Activated gamma-delta T cell (primary cell): Measurements from ENCODE around the gene TMEM156.

ENCODE experiments used
- DNase-seq: peaks from one replicate; lab custom pipeline; 2025; lab: John Stamatoyannopoulos, UW

Gene TMEM156

GRCh38 chr4:38925492-38926413 lies 106.5 kb downstream of the TMEM156 start:
- DNase-seq = no peak

GRCh38 chr4:38924353-38924752 lies 107.9 kb downstream of the TMEM156 start:
- no peak for DNase-seq

GRCh38 chr4:38923746-38924145 lies 108.5 kb downstream of the TMEM156 start:
- DNase-seq = no peak

- DNase-seq = no peak
These were observed 111.1 kb downstream of the TMEM156 start for GRCh38 chr4:38921151-38921550.

GRCh38 chr4:38920677-38921076 lies 111.5 kb downstream of the TMEM156 start:
- DNase-seq = no peak

GRCh38 chr4:38920186-38920585 lies 112.0 kb downstream of the TMEM156 start:
- no peak for DNase-seq

- no peak for DNase-seq
These were observed 112.7 kb downstream of the TMEM156 start for GRCh38 chr4:38919494-38919893.

- no peak for DNase-seq
These were observed 114.7 kb downstream of the TMEM156 start for GRCh38 chr4:38917481-38918025.
